ENCODE measurements around the gene CYP4Z1.
"Not testable (repeated sequence)": the region's sequence is repeated elsewhere in the genome, so short reads cannot be mapped to it uniquely, and the experiment has no call there.

DNA sequence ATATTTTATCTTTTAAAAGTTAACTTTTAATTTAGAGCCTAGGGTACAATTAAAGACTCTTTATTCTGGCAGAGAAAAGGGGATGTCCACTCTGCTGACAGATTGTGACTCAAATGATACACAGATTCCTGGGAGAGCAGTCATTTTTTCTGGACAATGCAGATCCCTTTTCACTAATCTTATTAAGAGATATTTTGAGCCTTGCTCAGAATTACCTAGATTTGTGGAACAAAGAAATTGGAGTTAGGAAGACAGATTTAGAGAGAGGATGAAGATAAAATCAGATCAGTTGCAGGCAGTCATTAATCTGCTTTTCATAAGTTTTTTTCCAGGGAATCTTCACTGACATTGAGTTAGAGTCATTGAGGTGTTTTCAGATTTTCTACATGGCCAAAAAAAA is 42.5 kb downstream of the CYP4Z1 start:
- TF ChIP-seq, protein P1, sequence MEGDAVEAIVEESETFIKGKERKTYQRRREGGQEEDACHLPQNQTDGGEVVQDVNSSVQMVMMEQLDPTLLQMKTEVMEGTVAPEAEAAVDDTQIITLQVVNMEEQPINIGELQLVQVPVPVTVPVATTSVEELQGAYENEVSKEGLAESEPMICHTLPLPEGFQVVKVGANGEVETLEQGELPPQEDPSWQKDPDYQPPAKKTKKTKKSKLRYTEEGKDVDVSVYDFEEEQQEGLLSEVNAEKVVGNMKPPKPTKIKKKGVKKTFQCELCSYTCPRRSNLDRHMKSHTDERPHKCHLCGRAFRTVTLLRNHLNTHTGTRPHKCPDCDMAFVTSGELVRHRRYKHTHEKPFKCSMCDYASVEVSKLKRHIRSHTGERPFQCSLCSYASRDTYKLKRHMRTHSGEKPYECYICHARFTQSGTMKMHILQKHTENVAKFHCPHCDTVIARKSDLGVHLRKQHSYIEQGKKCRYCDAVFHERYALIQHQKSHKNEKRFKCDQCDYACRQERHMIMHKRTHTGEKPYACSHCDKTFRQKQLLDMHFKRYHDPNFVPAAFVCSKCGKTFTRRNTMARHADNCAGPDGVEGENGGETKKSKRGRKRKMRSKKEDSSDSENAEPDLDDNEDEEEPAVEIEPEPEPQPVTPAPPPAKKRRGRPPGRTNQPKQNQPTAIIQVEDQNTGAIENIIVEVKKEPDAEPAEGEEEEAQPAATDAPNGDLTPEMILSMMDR (IDR thresholded peaks at IDR 0.05; ENCODE audit: insufficient read depth, low read length, poor library complexity, severe bottlenecking) = not testable (repeated sequence)
- not testable (repeated sequence) for TF ChIP-seq EZH2phosphoT487 (conservative IDR thresholded peaks at IDR 0.05; ENCODE audit: low read length)

All from SU-DHL-6 (cell line).